HEK293 (cell line): ENCODE data around the gene ZNF609.

Experiments
- CTCF ChIA-PET: fragments of 350-600 bp; formaldehyde crosslinking; extraction: SDS; loops from one replicate; lab custom pipeline; 2021; ENCODE audit warnings: antibody characterized with exemption; lab: Yijun Ruan, JAX
- POLR2A ChIA-PET: fragments of 300-600 bp; formaldehyde crosslinking; extraction: SDS; loops from one replicate; lab custom pipeline; 2020; ENCODE audit warnings: antibody characterized with exemption, inconsistent platforms; lab: Yijun Ruan, JAX
- H3K27ac ChIP-seq: fragments of 200-500 bp; sonication (Bioruptor generic); 2 replicates; pipeline ENCODE4 v1.5.1; 2014; ENCODE audit warnings: low read depth, low read length, control low read depth, inconsistent platforms; ENCODE audit errors: extremely low read depth
- H3K36me3 ChIP-seq, 2 experiments: fragments of 200-500 bp in 1 of 2; sonication (Bioruptor generic) in 1 of 2; 1 replicate in 1 of 2; 2 replicates in 1 of 2; pipeline ENCODE4 v1.5.1; 2014 to 2017; ENCODE audit warnings: inconsistent platforms in 2 of 2, low read length in 2 of 2; ENCODE audit not compliant: control insufficient read depth in 2 of 2, insufficient read depth in 1 of 2
- H3K4me1 ChIP-seq: fragments of 200-500 bp; sonication (Bioruptor generic); 2 replicates; pipeline ENCODE4 v1.5.1; 2014; ENCODE audit warnings: mild to moderate bottlenecking, low read length, inconsistent platforms; ENCODE audit not compliant: control insufficient read depth, insufficient read depth
- H3K4me3 ChIP-seq: 2 replicates; pipeline ENCODE4 v1.5.1; 2011; ENCODE audit warnings: low read depth, mild to moderate bottlenecking, control low read depth, low read length, moderate library complexity
- H3K9me3 ChIP-seq: fragments of 200-500 bp; sonication (Bioruptor generic); 2 replicates; pipeline ENCODE4 v1.5.1; 2014; ENCODE audit warnings: low read depth, low read length, inconsistent platforms; ENCODE audit not compliant: control insufficient read depth, insufficient read depth
- BCL11A ChIP-seq: fragments of 450-650 bp; formaldehyde crosslinking; IDR thresholded peaks from 2 replicates; pipeline ENCODE4 v1.5.1; 2016; ENCODE audit warnings: low read depth, missing biosample characterization, missing genetic modification characterization
- KLF9 ChIP-seq: fragments of 450-650 bp; formaldehyde crosslinking; IDR thresholded peaks from 2 replicates; pipeline ENCODE4 v1.5.1; 2016; ENCODE audit warnings: missing biosample characterization, missing genetic modification characterization, low read depth
- PATZ1 ChIP-seq: fragments of 450-650 bp; formaldehyde crosslinking; IDR thresholded peaks from 2 replicates; pipeline ENCODE4 v1.5.1; 2016; ENCODE audit warnings: missing biosample characterization, missing genetic modification characterization
- PRDM6 ChIP-seq: fragments of 450-650 bp; formaldehyde crosslinking; IDR thresholded peaks from 2 replicates; pipeline ENCODE4 v1.5.1; 2017; ENCODE audit warnings: missing biosample characterization, missing genetic modification characterization
- SCRT1 ChIP-seq: fragments of 450-650 bp; formaldehyde crosslinking; IDR thresholded peaks from 2 replicates; pipeline ENCODE4 v1.5.1; 2016; ENCODE audit warnings: missing biosample characterization, missing genetic modification characterization, borderline replicate concordance
- ZBTB17 ChIP-seq: fragments of 450-650 bp; formaldehyde crosslinking; IDR thresholded peaks from 2 replicates; pipeline ENCODE4 v1.5.1; 2016; ENCODE audit warnings: missing biosample characterization, missing genetic modification characterization
- ZFHX2 ChIP-seq: fragments of 450-650 bp; formaldehyde crosslinking; conservative IDR thresholded peaks from 2 replicates; pipeline ENCODE4 v1.5.1; 2016; ENCODE audit warnings: missing biosample characterization, missing genetic modification characterization
- ZNF157 ChIP-seq: fragments of 450-650 bp; formaldehyde crosslinking; IDR thresholded peaks from 2 replicates; pipeline ENCODE4 v1.5.1; 2016; ENCODE audit warnings: missing biosample characterization, missing genetic modification characterization
- ZNF174 ChIP-seq: fragments of 450-650 bp; formaldehyde crosslinking; IDR thresholded peaks from 2 replicates; pipeline ENCODE4 v1.5.0; 2017; ENCODE audit warnings: missing biosample characterization, mild to moderate bottlenecking, missing genetic modification characterization
- ZNF18 ChIP-seq: fragments of 450-650 bp; formaldehyde crosslinking; IDR thresholded peaks from 2 replicates; pipeline ENCODE4 v1.5.1; 2016; ENCODE audit warnings: missing biosample characterization, missing genetic modification characterization
- ZNF274 ChIP-seq, 2 experiments: fragments of 200-500 bp in 1 of 2; fragments of 450-650 bp in 1 of 2; sonication (Bioruptor generic) in 1 of 2; formaldehyde crosslinking in 1 of 2; IDR thresholded peaks; 2 replicates each; pipeline versions ENCODE4 v1.5.1 to v1.6.1; 2014 to 2016; ENCODE audit warnings: borderline replicate concordance in 1 of 2, inconsistent platforms in 1 of 2, low read length in 1 of 2, missing biosample characterization in 1 of 2, missing genetic modification characterization in 1 of 2
- ZNF292 ChIP-seq: fragments of 450-650 bp; formaldehyde crosslinking; IDR thresholded peaks from 2 replicates; pipeline ENCODE4 v1.5.1; 2016; ENCODE audit warnings: low read depth, missing biosample characterization, missing genetic modification characterization, borderline replicate concordance
- ZNF302 ChIP-seq: fragments of 450-650 bp; formaldehyde crosslinking; IDR thresholded peaks from 2 replicates; pipeline ENCODE4 v1.5.1; 2016; ENCODE audit warnings: missing biosample characterization, missing genetic modification characterization, low read depth
- ZNF48 ChIP-seq: fragments of 450-650 bp; formaldehyde crosslinking; IDR thresholded peaks from 2 replicates; pipeline ENCODE4 v1.5.1; 2016; ENCODE audit warnings: missing biosample characterization, missing genetic modification characterization
- ZNF555 ChIP-seq: fragments of 450-650 bp; formaldehyde crosslinking; conservative IDR thresholded peaks from 2 replicates; pipeline ENCODE4 v1.5.1; 2017; ENCODE audit warnings: missing biosample characterization, mild to moderate bottlenecking, missing genetic modification characterization, inconsistent platforms
- ZNF580 ChIP-seq: fragments of 450-650 bp; formaldehyde crosslinking; IDR thresholded peaks from 2 replicates; pipeline ENCODE4 v1.5.1; 2016; ENCODE audit warnings: missing biosample characterization, missing genetic modification characterization
- ZNF654 ChIP-seq: fragments of 450-650 bp; formaldehyde crosslinking; IDR thresholded peaks from 2 replicates; pipeline ENCODE4 v1.5.1; 2016; ENCODE audit warnings: low read depth, missing biosample characterization, missing genetic modification characterization
- ZNF664 ChIP-seq: fragments of 450-650 bp; formaldehyde crosslinking; IDR thresholded peaks from 2 replicates; pipeline ENCODE4 v1.5.1; 2016; ENCODE audit warnings: missing biosample characterization, missing genetic modification characterization
- ZNF670 ChIP-seq: fragments of 450-650 bp; formaldehyde crosslinking; IDR thresholded peaks from 2 replicates; pipeline ENCODE4 v1.5.1; 2016; ENCODE audit warnings: missing biosample characterization, missing genetic modification characterization, low read depth
- ZNF704 ChIP-seq: fragments of 450-650 bp; formaldehyde crosslinking; IDR thresholded peaks from 2 replicates; pipeline ENCODE4 v1.5.1; 2016; ENCODE audit warnings: missing biosample characterization, missing genetic modification characterization
- ZSCAN30 ChIP-seq: fragments of 450-650 bp; IDR thresholded peaks from 2 replicates; pipeline ENCODE4 v1.5.1; 2018; ENCODE audit warnings: missing biosample characterization, mild to moderate bottlenecking, missing genetic modification characterization, moderate library complexity
- ZXDB ChIP-seq: fragments of 450-650 bp; formaldehyde crosslinking; IDR thresholded peaks from 2 replicates; pipeline ENCODE4 v1.5.1; 2016; ENCODE audit warnings: missing biosample characterization, missing genetic modification characterization

Gene ZNF609

GRCh38 chr15:64647367-64647766, 187.0 kb downstream of the ZNF609 start (continued):
- TF ChIP-seq ZNF274 (IDR thresholded peaks at IDR 0.05; ENCODE audit: low read length): no peak
- TF ChIP-seq ZNF274 (tag by site-specific recombination; IDR thresholded peaks at IDR 0.05; ENCODE audit: borderline replicate concordance): no peak
- no peak for TF ChIP-seq ZNF157 (tag by site-specific recombination)
- no peak for TF ChIP-seq ZXDB (tag by site-specific recombination)
- no peak for TF ChIP-seq ZNF670 (tag by site-specific recombination)
- TF ChIP-seq SCRT1 (tag by site-specific recombination): no peak
- no peak for TF ChIP-seq ZNF174 (tag by site-specific recombination)
- no peak for TF ChIP-seq ZFHX2 (tag by site-specific recombination)
- no peak for TF ChIP-seq ZNF664
- TF ChIP-seq ZSCAN30: no peak
- TF ChIP-seq, all 188 proteins: peak for 0

- H3K36me3 ChIP-seq: no peaks in the 10 kb centered on the region
- ChIA-PET POLR2A (interaction anchor here (0.6 to 0.7 kb wide), 2 partner anchors 8 to 15 kb away, joined by 3 read pairs; no protein-coding TSS in a partner anchor), CTCF (interaction anchor here (0.6 kb wide), 1 partner anchor 92 kb away, joined by 5 read pairs; no protein-coding TSS in a partner anchor)
- no peaks in the 10 kb centered on the region for H3K9me3 ChIP-seq
- TF ChIP-seq ZNF704 (tag by site-specific recombination): no peak
- no peak for TF ChIP-seq ZNF580
- no peak for TF ChIP-seq BCL11A (tag by site-specific recombination)
- TF ChIP-seq ZNF555 (tag by site-specific recombination): no peak
- TF ChIP-seq ZNF292 (tag by site-specific recombination): no peak
- TF ChIP-seq KLF9 (tag by site-specific recombination): no peak
- H3K4me3 ChIP-seq: no peak overlapping the region
- peaks cover 3% of the 10 kb centered on the region; the same call in 1 of the 2 replicates for H3K4me1 ChIP-seq
- no peak overlapping the region for H3K27ac ChIP-seq
These were observed 190.2 kb downstream of the ZNF609 start for GRCh38 chr15:64650552-64650951.

GRCh38 chr15:64651601-64652191, 191.3 kb downstream of the ZNF609 start:
- ChIA-PET POLR2A (no interaction called here), CTCF (interaction anchor here (0.5 to 0.6 kb wide), 2 partner anchors 21 to 487 kb away, joined by 3 to 4 read pairs; no protein-coding TSS in a partner anchor)
- Histone ChIP-seq H3K36me3 (no peaks in the 10 kb centered on the region), H3K27ac (no peak overlapping the region), H3K4me1 (peaks cover 3% of the 10 kb centered on the region; the same call in 1 of the 2 replicates), H3K9me3 (no peaks in the 10 kb centered on the region), H3K4me3 (no peak overlapping the region)
- TF ChIP-seq ZBTB17 (tag by site-specific recombination): 0 out of 2 replicates have a peak, but pooled peaks have one; percentile 36
- TF ChIP-seq ZNF302 (tag by site-specific recombination): no peak

- no peak overlapping the region for H3K27ac ChIP-seq
- H3K4me1 ChIP-seq: peaks cover 3% of the 10 kb centered on the region; the same call in 1 of the 2 replicates
- no peak overlapping the region for H3K4me3 ChIP-seq
- CTCF ChIA-PET: interaction anchor here (0.6 to 1.4 kb wide), 6 partner anchors 10 to 268 kb away, joined by 3 to 6 read pairs (median 4); no protein-coding TSS in a partner anchor
- H3K36me3 ChIP-seq: no peaks in the 10 kb centered on the region
- H3K9me3 ChIP-seq: no peaks in the 10 kb centered on the region
- POLR2A ChIA-PET: interaction anchor here (1.5 kb wide), 1 partner anchor 193 kb away, joined by 4 read pairs; the partner anchor contains the start of gene ZNF609
- TF ChIP-seq ZNF18 (0 out of 2 replicates have a peak, but pooled peaks have one; percentile 30), ZNF654 (tag by site-specific recombination) (peak; percentile 48), PRDM6 (tag by site-specific recombination) (0 out of 2 replicates have a peak, but pooled peaks have one; percentile 7), PATZ1 (tag by site-specific recombination) (no peak), ZNF48 (tag by site-specific recombination) (no peak)
These were observed 193.4 kb downstream of the ZNF609 start for GRCh38 chr15:64653757-64654156.
